ENCODE data around the gene CA10.

The CA10 gene

GRCh38 chr17:51580869-51581268 lies 577.6 kb downstream of the CA10 start:
- no peak overlapping the region for H3K27ac ChIP-seq
- TF ChIP-seq CTCF (conservative IDR thresholded peaks at IDR 0.05) = no peak

Measured in VCaP (cell line).